NCI-H1048 (cell line): ENCODE measurements around the gene KIF5A.
"Not testable (repeated sequence)": the region's sequence is repeated elsewhere in the genome, so short reads cannot be mapped to it uniquely, and the experiment has no call there.

ENCODE experiments used
- DNase-seq: peaks from one replicate; lab custom pipeline; 2025; lab: John Stamatoyannopoulos, UW

The KIF5A gene

GRCh38 chr12:57549909-57550640, at the start of gene KIF5A:
TSS of gene KIF5A (plus strand) at chr12:57550044. CDS start at chr12:57550272, 228 bp downstream.
- DNase-seq, result no peak

- no peak for DNase-seq
Measured at GRCh38 chr12:57500213-57500612, 49.6 kb upstream of the KIF5A start.

- not testable (repeated sequence) for DNase-seq
Measured at GRCh38 chr12:57502311-57502969, 47.4 kb upstream of the KIF5A start.

DNA sequence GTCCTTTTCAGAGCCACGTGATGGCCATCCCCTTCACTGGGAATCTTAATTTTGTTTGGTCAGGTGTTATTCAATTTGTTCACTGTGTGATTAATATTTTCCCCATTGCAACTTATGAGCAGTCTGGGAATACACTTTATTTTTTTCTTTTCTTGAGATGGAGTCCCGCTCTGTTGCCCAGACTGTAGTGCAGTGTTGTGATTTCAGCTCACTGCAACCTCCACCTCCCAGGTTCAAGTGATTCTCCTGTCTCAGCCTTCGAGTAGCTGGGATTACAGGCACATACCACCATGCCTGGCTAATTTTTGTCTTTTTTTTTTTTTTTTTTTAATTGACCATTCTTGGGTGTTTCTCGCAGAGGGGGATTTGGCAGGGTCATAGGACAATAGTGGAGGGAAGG, 43.3 kb upstream of the KIF5A start:
- not testable (repeated sequence) for DNase-seq

DNA sequence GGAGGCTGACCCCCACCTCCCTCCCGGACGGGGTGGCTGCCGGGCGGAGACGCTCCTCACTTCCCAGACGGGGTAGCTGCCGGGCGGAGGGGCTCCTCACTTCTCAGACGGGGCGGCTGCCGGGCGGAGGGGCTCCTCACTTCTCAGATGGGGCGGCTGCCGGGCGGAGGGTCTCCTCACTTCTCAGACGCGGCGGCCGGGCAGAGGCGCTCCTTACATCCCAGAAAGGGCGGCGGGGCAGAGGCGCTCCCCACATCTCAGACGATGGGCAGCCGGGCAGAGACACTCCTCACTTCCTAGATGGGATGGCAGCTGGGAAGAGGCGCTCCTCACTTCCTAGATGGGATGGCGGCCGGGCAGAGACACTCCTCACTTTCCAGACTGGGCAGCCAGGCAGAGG, 42.0 kb upstream of the KIF5A start:
- not testable (repeated sequence) for DNase-seq

DNA sequence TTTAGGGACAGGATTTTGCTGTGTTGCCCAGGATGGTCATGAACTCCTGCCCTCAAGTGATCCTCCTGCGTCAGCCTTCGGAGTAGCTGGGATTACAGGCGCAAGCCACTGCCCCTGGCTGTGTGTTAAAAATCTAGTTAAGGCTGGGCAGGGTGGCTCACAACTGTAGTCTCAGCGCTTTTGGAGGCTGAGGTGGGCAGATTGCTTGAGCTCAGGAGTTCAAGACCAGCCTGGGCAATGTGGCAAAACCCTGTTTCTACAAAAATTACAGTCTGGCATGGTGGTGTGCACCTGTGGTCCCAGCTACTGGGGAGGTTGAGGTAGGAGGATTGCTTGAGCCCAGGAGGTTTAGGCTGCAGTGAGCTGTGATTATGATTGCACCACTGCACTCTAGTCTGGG, 38.7 kb upstream of the KIF5A start:
- no peak for DNase-seq

DNA sequence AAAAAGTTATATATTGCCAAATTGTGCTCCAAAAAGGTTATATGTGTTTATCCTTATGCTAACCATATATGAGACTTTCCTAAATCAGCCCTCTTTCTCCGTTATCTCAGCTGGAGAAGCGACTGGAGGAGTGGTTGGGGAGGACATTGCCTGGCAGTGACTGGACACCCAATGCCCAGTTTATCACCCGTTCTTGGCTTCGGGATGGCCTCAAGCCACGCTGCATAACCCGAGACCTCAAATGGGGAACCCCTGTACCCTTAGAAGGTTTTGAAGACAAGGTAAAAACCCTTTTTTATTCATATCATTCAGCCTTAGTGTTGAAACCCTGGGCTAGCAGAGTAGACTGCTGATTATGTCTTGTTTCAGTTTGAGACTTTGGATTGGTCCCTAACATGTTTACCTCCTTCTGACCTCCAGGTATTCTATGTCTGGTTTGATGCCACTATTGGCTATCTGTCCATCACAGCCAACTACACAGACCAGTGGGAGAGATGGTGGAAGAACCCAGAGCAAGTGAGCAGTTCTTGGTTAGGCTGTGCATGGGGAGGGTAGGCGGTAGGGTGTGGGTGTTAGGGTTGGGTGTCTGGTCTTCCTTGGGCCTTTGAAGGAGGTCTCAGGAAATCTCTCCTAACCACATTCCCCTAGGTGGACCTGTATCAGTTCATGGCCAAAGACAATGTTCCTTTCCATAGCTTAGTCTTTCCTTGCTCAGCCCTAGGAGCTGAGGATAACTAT, 38.1 kb upstream of the KIF5A start:
- no peak for DNase-seq

- DNase-seq, result no peak
Measured at GRCh38 chr12:57512665-57513064, 37.2 kb upstream of the KIF5A start.

DNA sequence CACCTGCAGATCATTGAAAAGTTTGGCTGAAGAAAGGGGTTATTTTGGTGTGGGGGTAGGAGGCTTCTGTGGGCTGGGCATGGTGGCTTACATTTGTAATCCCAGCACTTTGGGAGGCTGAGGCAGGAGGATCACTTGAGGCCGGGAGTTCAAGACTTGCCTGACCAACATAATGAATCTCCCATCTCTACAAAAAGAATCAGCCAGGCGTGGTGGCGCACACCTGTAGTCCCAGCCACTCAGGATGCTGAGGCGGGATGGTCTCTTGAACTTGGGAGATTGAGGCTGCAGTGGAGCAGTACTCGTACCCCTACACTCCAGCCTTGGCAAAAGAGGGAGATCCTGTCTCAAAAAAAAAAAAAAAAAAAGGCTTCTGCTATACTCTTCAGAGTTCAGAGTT, 36.6 kb upstream of the KIF5A start:
- DNase-seq, result no peak

DNA sequence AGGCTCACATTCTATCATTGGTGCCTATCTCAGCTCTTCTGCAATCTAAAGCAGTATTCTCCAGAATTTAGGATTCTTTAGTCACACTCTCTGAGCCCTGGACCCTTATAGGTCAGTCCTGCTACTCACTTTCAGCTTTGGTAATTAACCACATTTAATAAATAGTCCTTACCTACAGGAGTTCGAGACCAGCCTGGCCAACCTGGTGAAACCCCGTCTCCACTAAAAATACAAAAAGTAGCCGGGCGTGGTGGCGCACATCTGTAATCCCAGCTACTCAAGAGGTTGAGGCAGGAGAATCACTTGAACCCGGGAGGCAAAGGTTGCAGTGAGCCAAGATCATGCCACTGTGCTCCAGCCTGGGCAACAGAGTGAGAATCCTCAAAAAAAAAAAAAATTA, 36.2 kb upstream of the KIF5A start:
- not testable (repeated sequence) for DNase-seq

GRCh38 chr12:57514246-57514645, 35.6 kb upstream of the KIF5A start:
- not testable (repeated sequence) for DNase-seq

- DNase-seq, result no peak
Measured at GRCh38 chr12:57514720-57515407, 35.0 kb upstream of the KIF5A start.

DNA sequence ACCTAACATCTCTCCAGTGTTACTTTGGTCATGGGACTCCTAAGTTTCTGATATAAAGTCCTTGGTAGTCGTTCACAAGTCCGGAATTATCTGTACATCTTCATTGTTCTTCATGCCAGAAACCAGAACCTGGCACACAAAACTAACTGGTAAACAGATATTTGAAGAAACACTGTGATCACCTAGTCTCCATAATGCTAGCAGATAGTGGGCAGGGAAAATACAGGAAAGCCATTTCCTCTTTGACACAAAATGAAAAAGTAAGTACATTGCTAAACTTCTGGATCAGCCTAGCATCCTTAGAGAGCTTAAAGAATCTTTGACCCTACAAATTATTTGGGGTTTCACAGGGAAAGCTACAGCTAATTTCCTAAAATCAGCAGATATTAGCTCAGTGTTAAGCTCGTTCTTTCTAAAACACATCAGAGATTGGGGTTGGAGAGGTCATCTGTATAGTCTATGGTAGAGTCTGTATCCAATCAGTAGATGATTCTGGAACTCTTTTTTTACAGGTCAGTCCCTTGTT, 34.4 kb upstream of the KIF5A start:
- DNase-seq, result no peak

DNA sequence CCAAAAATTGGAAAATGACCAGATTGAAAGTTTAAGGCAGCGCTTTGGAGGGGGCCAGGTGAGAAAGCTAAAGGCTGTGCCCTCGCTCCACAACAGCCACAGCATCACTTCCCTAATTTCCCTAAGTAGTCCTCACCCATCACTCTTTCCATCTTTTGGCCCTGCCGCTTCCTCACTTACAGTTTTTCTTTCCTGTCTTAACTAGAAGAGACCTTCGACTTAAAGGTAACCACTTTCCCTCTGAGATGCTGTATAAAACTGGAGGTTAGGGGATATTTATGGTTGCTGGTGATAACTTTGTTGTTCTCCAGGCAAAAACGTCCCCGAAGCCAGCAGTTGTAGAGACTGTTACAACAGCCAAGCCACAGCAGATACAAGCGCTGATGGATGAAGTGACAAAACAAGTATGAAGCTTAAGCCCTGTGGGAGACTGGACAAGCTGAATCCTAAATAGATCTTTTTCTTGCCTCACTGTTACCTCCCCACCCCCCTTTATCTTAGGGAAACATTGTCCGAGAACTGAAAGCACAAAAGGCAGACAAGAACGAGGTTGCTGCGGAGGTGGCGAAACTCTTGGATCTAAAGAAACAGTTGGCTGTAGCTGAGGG, 33.8 kb upstream of the KIF5A start:
- no peak for DNase-seq

DNA sequence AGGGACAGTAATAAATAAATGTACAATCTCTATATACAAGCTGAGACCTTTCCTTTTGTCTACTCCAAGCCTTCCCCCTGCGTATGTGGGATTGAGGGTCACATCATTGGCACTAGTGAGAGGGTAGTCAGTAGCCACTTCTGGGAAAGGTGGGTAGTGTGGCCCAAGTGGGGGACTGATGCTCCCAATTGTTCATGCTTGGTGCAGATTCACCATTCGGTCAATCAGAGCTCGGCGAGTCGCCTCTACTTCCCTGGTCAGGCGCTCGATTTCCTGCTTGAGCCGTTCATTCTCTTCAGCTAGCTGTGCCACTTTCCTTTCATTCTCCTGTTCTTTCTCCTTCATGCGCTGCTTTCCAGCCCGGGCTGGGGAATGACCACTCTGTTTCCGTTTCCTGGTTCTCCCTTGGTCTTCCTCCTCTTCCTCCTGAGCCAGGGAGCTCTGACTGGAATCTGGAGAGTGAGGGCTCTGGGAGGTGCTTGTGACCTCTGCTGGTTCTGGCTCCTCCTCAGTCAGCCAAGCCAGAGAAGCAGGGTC, 33.2 kb upstream of the KIF5A start:
- DNase-seq, result no peak

GRCh38 chr12:57517187-57517586, 32.7 kb upstream of the KIF5A start:
- DNase-seq, result no peak

DNA sequence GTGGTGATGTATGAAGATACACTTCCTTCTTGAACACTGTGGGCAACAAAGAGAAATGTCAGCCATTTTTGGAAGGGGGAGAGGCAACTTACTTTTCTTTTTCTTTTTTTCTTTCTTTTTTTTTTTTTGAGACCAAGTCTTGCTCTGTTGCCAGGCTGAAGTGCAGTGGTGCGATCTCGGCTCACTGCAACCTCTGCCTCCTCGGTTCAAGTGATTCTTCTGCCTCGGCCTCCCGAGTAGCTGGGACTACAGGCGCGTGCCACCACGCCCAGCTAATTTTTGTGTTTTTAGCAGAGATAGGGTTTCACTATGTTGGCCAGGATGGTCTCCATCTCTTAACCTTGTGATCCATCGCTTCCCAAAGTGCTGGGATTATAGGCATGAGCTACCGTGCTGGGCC, 32.1 kb upstream of the KIF5A start:
- not testable (repeated sequence) for DNase-seq

- no peak for DNase-seq
Measured at GRCh38 chr12:57518176-57518919, 31.5 kb upstream of the KIF5A start.

DNA sequence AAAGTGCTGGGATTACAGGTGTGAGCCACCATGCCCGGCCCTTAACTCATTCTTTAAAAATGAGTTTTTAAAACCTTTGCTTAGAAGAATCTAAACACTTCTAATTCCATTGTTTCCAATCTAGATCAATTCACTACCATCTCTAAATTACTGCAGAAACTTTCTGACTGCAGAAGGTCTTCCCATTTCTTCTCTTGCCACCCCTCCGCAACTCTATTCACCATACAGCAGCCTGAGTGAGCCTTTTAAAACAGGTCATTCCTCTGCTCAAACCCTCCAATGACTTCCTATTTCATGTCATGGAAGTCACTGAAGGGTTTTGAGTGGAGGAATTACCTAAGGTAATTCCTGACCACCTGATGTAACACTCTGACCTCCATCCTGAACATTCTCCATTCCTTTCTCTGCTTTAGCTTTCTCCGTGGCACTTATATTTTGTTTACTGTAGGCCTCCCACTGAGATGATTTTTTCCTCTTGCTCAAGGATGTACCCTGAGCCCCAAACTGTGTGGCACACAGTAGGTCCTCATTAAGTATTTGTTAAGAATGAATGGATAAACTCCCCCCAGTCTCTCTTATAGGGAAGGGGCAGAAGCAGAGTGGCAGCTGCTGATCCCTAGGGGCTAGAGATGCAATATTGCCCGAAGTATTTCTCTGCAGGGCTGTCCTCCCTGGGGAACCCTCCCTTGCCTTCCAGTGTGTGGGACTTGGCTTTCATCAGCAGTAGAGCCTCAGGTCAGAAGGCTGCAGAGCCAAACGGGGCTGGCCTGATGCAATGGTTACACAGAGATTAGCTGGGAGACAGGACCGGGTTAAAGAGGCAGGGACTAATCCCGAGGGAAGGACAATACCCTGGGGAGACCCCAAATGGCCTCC, 30.7 kb upstream of the KIF5A start:
- DNase-seq, result no peak

GRCh38 chr12:57519796-57520052, 30.1 kb upstream of the KIF5A start:
- no peak for DNase-seq
